Measurements from ENCODE around the gene DIAPH3. TPM values are rescaled to one million over a fixed set of nuclear protein-coding genes. Genes with fewer than 3 reads are reported as not detected.

Gene DIAPH3
- total and polyA plus RNA-seq, 2 of the 8 experiments (the other 6 are each of a cell fraction or from before 2014, with no cell fraction given): 8.0 to 30.8 TPM

- TF ChIP-seq POLR2A (IDR thresholded peaks at IDR 0.05; ENCODE audit: control extremely low read depth in 1 of 2, low read depth in 2 of 2, low read length in 2 of 2): no peak
- TF ChIP-seq CTBP2 (IDR thresholded peaks at IDR 0.05; ENCODE audit: borderline replicate concordance, insufficient read depth, insufficient read length, low read length): no peak
- TF ChIP-seq CHD1 (IDR thresholded peaks at IDR 0.05; ENCODE audit: low read depth, low read length): no peak
- no peak for TF ChIP-seq TAF1 (IDR thresholded peaks at IDR 0.05; ENCODE audit: low read depth, low read length)
- TF ChIP-seq KDM4A (IDR thresholded peaks at IDR 0.05; ENCODE audit: low read depth, low read length, severe bottlenecking): no peak
- no peak for TF ChIP-seq RAD21 (IDR thresholded peaks at IDR 0.05 in 1 of 2, conservative IDR thresholded peaks at IDR 0.05 in 1 of 2; ENCODE audit: low read depth in 2 of 2, low read length in 2 of 2)
- no peak for TF ChIP-seq CHD2 (IDR thresholded peaks at IDR 0.05; ENCODE audit: low read length)
- no peak for TF ChIP-seq RFX5 (IDR thresholded peaks at IDR 0.05; ENCODE audit: borderline replicate concordance, low read depth, low read length)
- TF ChIP-seq NANOG (IDR thresholded peaks at IDR 0.05; ENCODE audit: insufficient read depth, low read depth, low read length, poor library complexity, severe bottlenecking): no peak
- TF ChIP-seq CBX5 (IDR thresholded peaks at IDR 0.05; ENCODE audit: low read depth, low read length): no peak
- H2BK15ac ChIP-seq (ENCODE audit: low read length): no peak overlapping the region
- no peak overlapping the region for H3K4me2 ChIP-seq (ENCODE audit: insufficient read depth in 1 of 2, low read depth in 2 of 2, low read length in 2 of 2)
- H2BK5ac ChIP-seq (ENCODE audit: low read depth, low read length): no peak overlapping the region
- H2BK120ac ChIP-seq (replicated peaks; ENCODE audit: low read depth, low read length): no peak overlapping the region
- no peaks in the 10 kb centered on the region; a peak in 1 of 8 replicates for H3K36me3 ChIP-seq (ENCODE audit: control insufficient read depth in 2 of 4, insufficient read depth in 4 of 4, low read length in 3 of 4)
- H2BK12ac ChIP-seq (ENCODE audit: low read depth, low read length): no peak overlapping the region
- no peaks in the 10 kb centered on the region for H3K9me3 ChIP-seq (ENCODE audit: insufficient read depth in 2 of 2, low read depth in 1 of 2, low read length in 1 of 2)
- DNase-seq (ENCODE audit: low read depth in 1 of 2, low spot score in 2 of 2) (no peak), FAIRE-seq (no peak)
- H3K23me2 ChIP-seq (ENCODE audit: low read depth, low read length): no peaks in the 10 kb centered on the region
- WGBS, 2 experiments (ENCODE audit: extremely low coverage in 1 of 2, insufficient coverage in 1 of 2, insufficient read length in 1 of 2, insufficient replicate concordance in 2 of 2, low coverage in 1 of 2, low lambda C conversion rate in 2 of 2, missing lambda C conversion rate in 1 of 2): 93% methylated on average over 3 of the region's 3 CpGs; no CpG with 5 or more reads in 1 of the 2 experiments
- H2AK5ac ChIP-seq (ENCODE audit: low read depth, low read length): no peak overlapping the region
- H3K9ac ChIP-seq (replicated peaks in 1 of 4; ENCODE audit: extremely low read depth in 1 of 4, low read depth in 3 of 4, low read length in 3 of 4): no peak overlapping the region
- H3K23ac ChIP-seq (ENCODE audit: insufficient read length): no peak overlapping the region
- no peaks in the 10 kb centered on the region for H3K4me1 ChIP-seq (replicated peaks in 1 of 4; ENCODE audit: control insufficient read depth in 3 of 4, insufficient read depth in 4 of 4, low read length in 3 of 4)
- no peak overlapping the region for H4K91ac ChIP-seq (replicated peaks; ENCODE audit: insufficient read length, low read length)
- H3K56ac ChIP-seq (replicated peaks; ENCODE audit: insufficient read length, low read depth, low read length): no peak overlapping the region
- H3K4ac ChIP-seq (replicated peaks; ENCODE audit: insufficient read length, low read depth, low read length): no peak overlapping the region
- H4K5ac ChIP-seq (ENCODE audit: insufficient read length, low read depth, low read length): no peak overlapping the region
- no peaks in the 10 kb centered on the region for H3K79me2 ChIP-seq (ENCODE audit: control insufficient read depth in 1 of 2, insufficient read depth in 2 of 2, low read length in 2 of 2)
- H2AFZ ChIP-seq (ENCODE audit: low read length): no peak overlapping the region
- no peak overlapping the region for H3K4me3 ChIP-seq (ENCODE audit: extremely low read depth in 1 of 4, insufficient read depth in 2 of 4, low read depth in 3 of 4, low read length in 4 of 4)
- H3K27me3 ChIP-seq (replicated peaks in 1 of 4; ENCODE audit: control insufficient read depth in 3 of 4, extremely low read depth in 1 of 4, insufficient read depth in 3 of 4, low read length in 3 of 4): no peaks in the 10 kb centered on the region
- ChIA-PET CTCF (ENCODE audit: partially characterized antibody) (interaction anchor here (0.6 kb wide), 1 partner anchor 19 kb away, joined by 3 read pairs; no protein-coding TSS in a partner anchor), POLR2A (ENCODE audit: partially characterized antibody) (no interaction called here)
- no peaks in the 10 kb centered on the region for H4K20me1 ChIP-seq (replicated peaks in 1 of 2; ENCODE audit: control insufficient read depth in 1 of 2, insufficient read depth in 2 of 2, low read length in 2 of 2)
- H2BK20ac ChIP-seq (ENCODE audit: low read length): no peak overlapping the region
- H3K14ac ChIP-seq (ENCODE audit: insufficient read length): no peak overlapping the region
- no peaks in the 10 kb centered on the region for H3K79me1 ChIP-seq (ENCODE audit: low read depth, low read length)
- no peak overlapping the region for H4K8ac ChIP-seq (ENCODE audit: extremely low read depth, insufficient read depth, low read length)
- no peak overlapping the region for H3K27ac ChIP-seq (ENCODE audit: low read depth, low read length)
- no peak overlapping the region for H3K18ac ChIP-seq (ENCODE audit: extremely low read depth, low read length)
These were observed 143.4 kb downstream of the DIAPH3 start for GRCh38 chr13:60020288-60020687.

Data from H1 (cell line).